Heart left ventricle (tissue), 16 donors: ENCODE measurements around the gene PCAT7. TPM values are rescaled to one million over a fixed set of nuclear protein-coding genes. Genes with fewer than 3 reads are reported as not detected.
"Not testable (repeated sequence)": the region's sequence is repeated elsewhere in the genome, so short reads cannot be mapped to it uniquely, and the experiment has no call there.

ENCODE experiments used
- ATAC-seq, 4 donors: fragments of 200-7000 bp; cut with Tn5 transposase; one replicate each; pipeline ENCODE4 v1.9.1; 2020 to 2022; ENCODE audit warnings: moderate library complexity in 4 of 4, mild to moderate bottlenecking in 3 of 4, moderate number of reproducible peaks in 1 of 4
- DNase-seq, 5 donors: peaks; one replicate each; pipeline ENCODE4 v3.0.0-alpha.2; 2020
- H3K27ac ChIP-seq, 12 donors: fragments of 200-600 bp; sonication (generic) in 4 of 12; one replicate each; pipeline versions ENCODE4 v1.5.0 to v1.8.0; 2016 to 2022; ENCODE audit warnings: mild to moderate bottlenecking in 2 of 12
- H3K27me3 ChIP-seq, 9 donors: fragments of 200-600 bp; sonication (generic) in 2 of 9; one replicate each; pipeline versions ENCODE4 v1.5.1 to v1.8.0; 2016 to 2022; ENCODE audit warnings: mild to moderate bottlenecking in 3 of 9
- H3K36me3 ChIP-seq, 9 donors: fragments of 200-600 bp; sonication (generic) in 2 of 9; one replicate each; pipeline versions ENCODE4 v1.5.0 to v1.8.0; 2018 to 2022; ENCODE audit warnings: mild to moderate bottlenecking in 2 of 9
- H3K4me1 ChIP-seq, 12 donors: fragments of 200-600 bp; sonication (generic) in 4 of 12; one replicate each; pipeline versions ENCODE4 v1.5.0 to v1.8.0; 2016 to 2022; ENCODE audit warnings: mild to moderate bottlenecking in 3 of 12
- H3K4me3 ChIP-seq, 12 donors: fragments of 200-600 bp; sonication (generic) in 4 of 12; one replicate each; pipeline versions ENCODE4 v1.5.0 to v1.8.0; 2017 to 2022; ENCODE audit warnings: mild to moderate bottlenecking in 9 of 12, moderate library complexity in 4 of 12
- H3K9me3 ChIP-seq, 12 donors: fragments of 200-600 bp; sonication (generic) in 4 of 12; one replicate each; pipeline versions ENCODE4 v1.5.0 to v1.8.0; 2016 to 2022; ENCODE audit warnings: mild to moderate bottlenecking in 1 of 12
- CTCF ChIP-seq, 12 donors: fragments of 200-600 bp; sonication (generic) in 4 of 12; IDR thresholded peaks; one replicate each; pipeline versions ENCODE4 v1.5.0 to v1.8.0; 2018 to 2022; ENCODE audit warnings: antibody characterized with exemption in 12 of 12, mild to moderate bottlenecking in 5 of 12
- POLR2A ChIP-seq, 2 donors: fragments of 450-650 bp; IDR thresholded peaks; one replicate each; pipeline ENCODE4 v1.6.1; 2017; ENCODE audit warnings: antibody characterized with exemption in 2 of 2, mild to moderate bottlenecking in 2 of 2, moderate library complexity in 2 of 2
- WGBS, 4 donors: extraction: QIAGEN DNeasy Blood & Tissue Kit in 2 of 4; methylation state at CpG; one replicate each; pipeline versions ENCODE4 v1.1.5 to v1.1.7; 2013 to 2018; 5-methylcytosine and 5-hydroxymethylcytosine counted together
- intact Hi-C, 10 donors: fragments of 100-400 bp; cut with DNase I; formaldehyde crosslinking; loops; one replicate each; pipeline versions ENCODE4 v1.11.1 to v1.14.2; 2022
- long read RNA-seq, 3 donors: library from polyadenylated mRNA; unstranded; transcript quantifications; one replicate each; pipeline ENCODE4 v2.0.0, GENCODE V29; 2020 to 2021
- polyA plus RNA-seq, 2 donors: library from polyadenylated mRNA; stranded (reverse); fragments of 200-250 nt; gene quantifications; one replicate each; pipeline ENCODE4 v1.2.3, GENCODE V29; 2013
- total RNA-seq, 9 donors: library from RNA; depleted of rRNA in 2 of 9; stranded (reverse); fragments of >200 nt in 2 of 9; fragmentation: NEBNext Ultra II Directional in 3 of 9; extraction: Animal tissue kit (Norgen Biotek cat#: 25700) in 3 of 9; gene quantifications; one replicate each; pipeline versions ENCODE4 v1.1.0 to v1.2.4, GENCODE V29; 2016 to 2023
- donor health status: ischemic (EF 13 %, LVEDD 7.1; RV severe dilation, severe dysfunction).
- donor health status: healthy with polysubstance abuse.
- donor health status: DM: no; HTN: yes; CAD: no.
- donor health status: DM: no; HTN: no; CAD: no.
- donor health status: ischemic (EF 25% LVEDD 6.9; RV normal size, moderate dysfunction).
- donor health status: ischemic (EF 25% LVEDD 5.7; RV mildly dilated, moderate dysfunction).
- donor health status: healthy.
- donor health status: DM: yes; HTN: yes; CAD: no.
- donor health status: ischemic (EF 35%, LVEDD 5.7; RV mildly dilated, moderate dysfunction).
- donor health status: nonischemic (EF 11% LVEDD 7.7; RV severe dilation, severe dysfunction).
- donor health status: DM: yes; HTN: yes; CAD: no.
- donor health status: PGD.
- donor health status: ischemic (EF 29% LVEDD 5.4; RV normal size, mild dysfunction).
- donor health status: nonischemic (EF 23%, LVEDD 6.1; RV moderate dilation, normal function).

The PCAT7 gene
- total RNA-seq (not detected), polyA plus RNA-seq (not detected)
- long read RNA-seq, donor 1, result 0 reads
- long read RNA-seq, donor 2, result 0 reads
- long read RNA-seq, donor 3, result 0 reads

DNA sequence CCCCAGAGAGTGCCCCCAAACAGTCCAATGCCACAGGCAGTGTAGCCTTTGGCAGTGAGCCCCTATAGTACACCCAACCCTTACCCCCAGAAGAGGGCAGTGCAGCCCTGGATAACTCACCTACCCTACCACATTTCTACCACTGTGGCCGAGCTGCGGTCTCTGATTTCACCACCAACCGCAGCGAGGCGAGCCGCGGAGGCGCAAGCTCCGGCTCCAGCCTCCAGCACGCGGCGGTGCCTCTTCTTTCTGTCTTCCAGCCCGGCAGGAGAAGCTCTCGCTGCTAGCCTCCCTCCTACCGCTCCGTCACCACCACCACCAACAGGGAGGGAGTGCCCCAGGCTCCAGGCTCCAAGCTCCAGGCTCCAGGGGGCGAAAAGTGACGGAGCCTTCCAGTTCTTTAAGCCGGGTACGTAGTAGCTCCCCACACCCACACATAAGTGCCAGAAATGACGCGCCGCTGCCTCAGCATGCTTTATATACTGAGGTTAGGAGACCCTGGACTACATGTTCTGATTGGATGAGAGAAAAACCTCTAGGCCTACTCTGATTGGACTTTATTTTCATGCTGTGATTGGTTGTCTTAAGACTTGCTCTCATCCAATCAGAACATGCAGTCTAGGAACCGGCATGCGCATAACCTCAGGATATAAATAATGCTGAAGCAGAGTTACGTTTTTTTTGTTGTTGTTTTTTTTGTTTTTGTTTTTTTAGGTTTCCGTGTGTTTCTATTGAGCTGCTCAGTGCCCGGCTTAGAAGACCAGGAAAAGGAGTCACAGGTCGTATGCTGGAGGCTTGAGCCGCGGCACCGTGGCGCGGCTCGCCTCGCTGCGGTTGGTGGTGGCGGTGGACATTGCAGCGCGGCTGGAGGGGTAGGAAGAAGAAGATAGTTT, at the start of gene PCAT7:
Gene PCAT7, plus strand, starts transcription at position 645 of the 893 bp plus-strand sequence.
- Histone ChIP-seq H3K4me3 (peak within 1 kb of the TSS in 2 of 12 donors; percentile 32 to 33), H3K4me1 (no peaks in the 10 kb centered on the region), H3K9me3 (no peaks in the 10 kb centered on the region), H3K36me3 (no peaks in the 10 kb centered on the region), H3K27me3 (peaks cover 0 to 6% (median 0%) of the 10 kb centered on the region in 9 donors), H3K27ac (no peak within 1 kb of the TSS)
- no peak for TF ChIP-seq POLR2A (IDR thresholded peaks at IDR 0.05)
- TF ChIP-seq CTCF (IDR thresholded peaks at IDR 0.05), result peak in 4 of 12 donors; percentile 6 to 33 (median 24)
- ATAC-seq (peak; percentile 47 to 88 (median 76)), DNase-seq (peak in 2 of 5 donors; percentile 14 to 35)
- intact Hi-C loops, result no loop called here
- 82 to 83% (median 83%) methylated on average over 40 of the region's 40 CpGs for WGBS, 4 donors

DNA sequence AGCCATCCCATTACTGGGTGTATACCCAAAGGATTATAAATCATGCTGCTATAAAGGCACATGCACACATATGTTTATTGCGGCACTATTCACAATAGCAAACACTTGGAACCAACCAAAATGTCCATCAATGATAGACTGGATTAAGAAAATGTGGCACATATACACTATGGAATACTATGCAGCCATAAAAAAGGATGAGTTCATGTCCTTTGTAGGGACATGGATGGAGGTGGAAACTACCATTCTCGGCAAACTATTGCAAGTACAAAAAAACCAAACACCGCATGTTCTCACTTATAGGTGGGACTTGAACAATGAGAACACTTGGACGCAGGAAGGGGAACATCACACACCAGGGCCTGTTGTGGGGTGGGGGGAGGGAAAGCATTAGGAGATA, 48.5 kb upstream of the PCAT7 start:
- WGBS, 4 donors, result 93 to 96% (median 93%) methylated on average over 4 of the region's 4 CpGs
- ATAC-seq, H3K36me3 ChIP-seq: not testable (repeated sequence)

GRCh38 chr9:94507531-94508258, 47.2 kb upstream of the PCAT7 start:
- WGBS, 4 donors, result 86 to 90% (median 88%) methylated on average over 7 of the region's 7 CpGs
- Histone ChIP-seq H3K4me3 (no peak overlapping the region), H3K4me1 (no peaks in the 10 kb centered on the region), H3K27ac (no peak overlapping the region), H3K27me3 (peaks cover 0 to 13% (median 0%) of the 10 kb centered on the region in 9 donors), H3K9me3 (peaks cover 0 to 4% (median 0%) of the 10 kb centered on the region in 12 donors), H3K36me3 (no peaks in the 10 kb centered on the region)
- intact Hi-C loops, result no loop called here
- TF ChIP-seq CTCF (IDR thresholded peaks at IDR 0.05) (no peak), POLR2A (IDR thresholded peaks at IDR 0.05) (no peak)
- DNase-seq (no peak), ATAC-seq (no peak)

More for the DNA sequence above, 48.5 kb upstream of the PCAT7 start:
- DNase-seq, H3K9me3 ChIP-seq, H3K27ac ChIP-seq, H3K4me1 ChIP-seq, H3K4me3 ChIP-seq, intact Hi-C loops: not testable (repeated sequence)
- peaks cover 0 to 13% (median 0%) of the 10 kb centered on the region in 9 donors for H3K27me3 ChIP-seq

GRCh38 chr9:94511134-94511954, 43.5 kb upstream of the PCAT7 start:
- DNase-seq, result no peak
- 63 to 72% (median 64%) methylated on average over 6 of the region's 6 CpGs for WGBS, 4 donors
- Histone ChIP-seq H3K27ac (no peak overlapping the region), H3K9me3 (peaks cover 0 to 2% (median 0%) of the 10 kb centered on the region in 12 donors), H3K36me3 (no peaks in the 10 kb centered on the region), H3K27me3 (no peaks in the 10 kb centered on the region), H3K4me1 (no peaks in the 10 kb centered on the region), H3K4me3 (no peak overlapping the region)
- intact Hi-C loops, result no loop called here
- no peak for TF ChIP-seq CTCF (IDR thresholded peaks at IDR 0.05)
- TF ChIP-seq POLR2A (IDR thresholded peaks at IDR 0.05), result no peak
- no peak for ATAC-seq
